Right atrium auricular region (tissue), 2 donors: Measurements from ENCODE around the gene FGD3. TPM values are rescaled to one million over a fixed set of nuclear protein-coding genes. Genes with fewer than 3 reads are reported as not detected.
"Not testable (repeated sequence)": the region's sequence is repeated elsewhere in the genome, so short reads cannot be mapped to it uniquely, and the experiment has no call there.

ENCODE experiments used
- DNase-seq: peaks from one replicate; pipeline ENCODE4 v3.0.0-alpha.2; 2019; ENCODE audit warnings: low spot score
- H3K27ac ChIP-seq, 2 donors: fragments of 200-600 bp; sonication (generic); 1 replicate in 1 of 2; 2 replicates in 1 of 2; pipeline ENCODE4 v1.5.1; 2016 to 2019
- H3K27me3 ChIP-seq, 2 donors: fragments of 200-600 bp; sonication (generic); one replicate each; pipeline versions ENCODE4 v1.5.1 to v1.6.0; 2017 to 2019
- H3K36me3 ChIP-seq: fragments of 200-600 bp; sonication (generic); one replicate; pipeline ENCODE4 v1.5.1; 2016
- H3K4me1 ChIP-seq, 2 donors: fragments of 200-600 bp; sonication (generic); one replicate each; pipeline versions ENCODE4 v1.5.1 to v1.6.0; 2017 to 2019
- H3K4me3 ChIP-seq, 2 donors: fragments of 200-600 bp; sonication (generic); 1 replicate in 1 of 2; 2 replicates in 1 of 2; pipeline ENCODE4 v1.5.1; 2017 to 2019; ENCODE audit warnings: mild to moderate bottlenecking in 1 of 2, moderate library complexity in 1 of 2
- H3K9me3 ChIP-seq, 2 donors: fragments of 200-600 bp; sonication (generic); one replicate each; pipeline ENCODE4 v1.5.1; 2019
- CTCF ChIP-seq, 2 donors: fragments of 200-600 bp; sonication (generic); IDR thresholded peaks; one replicate each; pipeline ENCODE4 v1.5.1; 2019; ENCODE audit warnings: antibody characterized with exemption in 2 of 2
- total RNA-seq, 2 donors: library from RNA; depleted of rRNA; stranded (reverse); fragments of >200 nt; gene quantifications; one replicate each; pipeline ENCODE4 v1.1.0, GENCODE V29; 2016

The FGD3 gene
- total RNA-seq, 2 donors from 2014 or later = 2.2 to 3.3 TPM

GRCh38 chr9:92989561-92989960 is 42.2 kb downstream of the FGD3 start:
- Histone ChIP-seq H3K36me3 (no peaks in the 10 kb centered on the region), H3K4me3 (no peak overlapping the region), H3K9me3 (peaks cover 0 to 13% of the 10 kb centered on the region in 2 donors), H3K4me1 (no peaks in the 10 kb centered on the region), H3K27me3 (no peaks in the 10 kb centered on the region), H3K27ac (no peak overlapping the region)
- TF ChIP-seq CTCF (IDR thresholded peaks at IDR 0.05) = no peak
- no peak for DNase-seq

- Histone ChIP-seq H3K36me3 (no peaks in the 10 kb centered on the region), H3K9me3 (peaks cover 0 to 13% of the 10 kb centered on the region in 2 donors), H3K4me1 (no peaks in the 10 kb centered on the region), H3K27ac (no peak overlapping the region), H3K27me3 (no peaks in the 10 kb centered on the region), H3K4me3 (no peak overlapping the region)
- DNase-seq = no peak
- TF ChIP-seq CTCF (IDR thresholded peaks at IDR 0.05) = no peak
Measured at GRCh38 chr9:92990461-92990860, 43.1 kb downstream of the FGD3 start.

GRCh38 chr9:92992549-92992948 is 45.2 kb downstream of the FGD3 start:
- Histone ChIP-seq H3K9me3 (peaks cover 0 to 13% of the 10 kb centered on the region in 2 donors), H3K4me1 (no peaks in the 10 kb centered on the region), H3K27ac (no peak overlapping the region), H3K4me3 (no peak overlapping the region), H3K27me3 (no peaks in the 10 kb centered on the region), H3K36me3 (no peaks in the 10 kb centered on the region)
- DNase-seq = no peak
- TF ChIP-seq CTCF (IDR thresholded peaks at IDR 0.05) = no peak

GRCh38 chr9:92998871-92999270 is 51.5 kb downstream of the FGD3 start:
- not testable (repeated sequence) for H3K27ac ChIP-seq, H3K4me1 ChIP-seq, H3K27me3 ChIP-seq

GRCh38 chr9:93001031-93001430 is 53.7 kb downstream of the FGD3 start:
- no peaks in the 10 kb centered on the region for H3K27me3 ChIP-seq
- H3K27ac ChIP-seq = no peak overlapping the region
- no peaks in the 10 kb centered on the region for H3K36me3 ChIP-seq
- H3K9me3 ChIP-seq = peaks cover 0 to 6% of the 10 kb centered on the region in 2 donors
- H3K4me1 ChIP-seq = peaks cover 0 to 4% of the 10 kb centered on the region in 2 donors
- H3K4me3 ChIP-seq = no peak overlapping the region
- DNase-seq = no peak
- TF ChIP-seq CTCF (IDR thresholded peaks at IDR 0.05) = no peak

More at GRCh38 chr9:92998871-92999270, 51.5 kb downstream of the FGD3 start:
- H3K9me3 ChIP-seq, H3K4me3 ChIP-seq, H3K36me3 ChIP-seq, DNase-seq: not testable (repeated sequence)

GRCh38 chr9:93002700-93003099 is 55.4 kb downstream of the FGD3 start:
- DNase-seq = no peak
- no peaks in the 10 kb centered on the region for H3K27me3 ChIP-seq
- peaks cover 0 to 6% of the 10 kb centered on the region in 2 donors for H3K9me3 ChIP-seq
- H3K4me1 ChIP-seq = peaks cover 0 to 4% of the 10 kb centered on the region in 2 donors
- no peak for TF ChIP-seq CTCF (IDR thresholded peaks at IDR 0.05)
- H3K36me3 ChIP-seq = no peaks in the 10 kb centered on the region
- H3K4me3 ChIP-seq = no peak overlapping the region
- H3K27ac ChIP-seq = no peak overlapping the region
